Muscle of arm (tissue), 12 donors: ENCODE measurements around the gene SNPH. TPM values are rescaled to one million over a fixed set of nuclear protein-coding genes. Genes with fewer than 3 reads are reported as not detected.
"Not testable (repeated sequence)": the region's sequence is repeated elsewhere in the genome, so short reads cannot be mapped to it uniquely, and the experiment has no call there.

Source experiments
- DNase-seq: peaks from one replicate; pipeline ENCODE4 v3.0.0-alpha.2; 2013
- polyA plus RNA-seq, 12 donors: library from polyadenylated mRNA; unstranded; fragments of 120-200 nt; gene quantifications; one replicate each; pipeline ENCODE4 v1.2.1, GENCODE V29; 2013; ENCODE audit not compliant: insufficient read length in 12 of 12

The SNPH gene
- polyA plus RNA-seq, 12 donors: 3.7 to 10.4 (median 5.4) TPM; not detected in 1

- no peak for DNase-seq
Measured at GRCh38 chr20:1335961-1336698, 70.0 kb downstream of the SNPH start.

GRCh38 chr20:1336699-1337367 lies 70.7 kb downstream of the SNPH start:
- no peak for DNase-seq

- no peak for DNase-seq
Measured at GRCh38 chr20:1337441-1337840, 71.3 kb downstream of the SNPH start.

GRCh38 chr20:1338096-1338495 lies 72.0 kb downstream of the SNPH start:
- no peak for DNase-seq

GRCh38 chr20:1338801-1339200 lies 72.7 kb downstream of the SNPH start:
- DNase-seq: no peak

DNA sequence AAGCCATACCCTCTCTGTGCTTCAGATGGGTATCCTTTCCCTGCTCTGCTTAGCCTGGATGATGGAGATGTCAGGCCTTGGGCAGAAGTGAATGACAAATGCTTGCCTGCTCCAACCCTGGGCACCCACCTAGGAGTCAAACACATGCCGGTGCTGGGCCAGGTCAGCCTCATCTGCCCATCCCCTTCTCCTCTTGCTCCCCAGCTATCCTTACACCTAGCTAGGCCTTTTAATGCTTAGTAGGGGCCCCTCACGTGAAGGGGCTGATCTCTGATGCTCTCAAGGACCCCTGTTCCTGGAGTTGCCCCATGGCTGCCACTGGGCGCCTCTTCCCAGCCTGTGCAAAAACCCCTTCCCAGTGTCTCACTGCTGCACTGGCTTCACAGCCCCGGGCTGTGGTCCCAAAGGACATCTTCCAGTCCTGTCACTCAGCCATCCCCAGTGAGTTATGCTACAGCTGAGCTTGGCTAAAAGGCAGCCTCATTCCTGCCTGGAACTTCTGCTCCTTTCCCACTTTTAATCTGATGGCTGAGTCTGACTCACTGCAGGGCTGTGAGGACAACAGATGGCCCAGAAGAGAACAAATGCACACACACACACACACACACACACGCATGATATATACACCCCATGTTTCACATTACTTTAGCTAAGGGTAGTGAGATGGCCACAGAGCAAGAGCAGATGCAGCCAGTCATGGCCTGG lies 75.6 kb downstream of the SNPH start:
- no peak for DNase-seq

DNA sequence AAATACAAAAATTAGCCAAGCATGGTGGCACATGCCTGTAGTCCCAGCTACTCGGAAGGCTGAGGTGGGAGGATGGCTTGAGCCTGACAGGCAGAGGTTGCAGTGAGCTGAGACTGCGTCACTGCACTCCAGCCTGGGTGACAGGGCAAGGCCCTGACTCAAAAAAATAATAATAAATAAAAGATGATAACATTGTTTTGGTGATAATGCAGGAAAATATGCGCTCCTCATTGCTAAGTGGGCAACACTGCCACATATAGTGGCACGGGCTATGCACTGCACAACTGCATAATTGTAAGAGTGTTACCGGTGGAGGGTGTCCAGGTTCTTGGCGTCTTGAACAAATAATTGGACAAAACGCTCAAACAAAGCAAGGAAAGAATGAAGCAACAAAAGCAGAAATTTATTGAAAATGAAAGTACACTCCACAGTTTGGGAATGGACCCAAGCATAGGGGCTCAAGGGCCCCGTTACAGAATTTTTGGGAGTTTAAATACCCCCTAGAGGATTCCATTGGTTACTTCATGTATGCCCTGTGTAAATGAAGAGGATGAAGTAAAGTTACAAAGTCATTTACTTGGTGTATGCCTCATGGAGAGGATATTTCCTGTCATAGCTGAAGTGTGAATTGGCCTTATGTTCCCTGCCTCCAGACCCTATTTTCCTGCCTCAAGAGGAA lies 77.5 kb downstream of the SNPH start:
- not testable (repeated sequence) for DNase-seq

DNA sequence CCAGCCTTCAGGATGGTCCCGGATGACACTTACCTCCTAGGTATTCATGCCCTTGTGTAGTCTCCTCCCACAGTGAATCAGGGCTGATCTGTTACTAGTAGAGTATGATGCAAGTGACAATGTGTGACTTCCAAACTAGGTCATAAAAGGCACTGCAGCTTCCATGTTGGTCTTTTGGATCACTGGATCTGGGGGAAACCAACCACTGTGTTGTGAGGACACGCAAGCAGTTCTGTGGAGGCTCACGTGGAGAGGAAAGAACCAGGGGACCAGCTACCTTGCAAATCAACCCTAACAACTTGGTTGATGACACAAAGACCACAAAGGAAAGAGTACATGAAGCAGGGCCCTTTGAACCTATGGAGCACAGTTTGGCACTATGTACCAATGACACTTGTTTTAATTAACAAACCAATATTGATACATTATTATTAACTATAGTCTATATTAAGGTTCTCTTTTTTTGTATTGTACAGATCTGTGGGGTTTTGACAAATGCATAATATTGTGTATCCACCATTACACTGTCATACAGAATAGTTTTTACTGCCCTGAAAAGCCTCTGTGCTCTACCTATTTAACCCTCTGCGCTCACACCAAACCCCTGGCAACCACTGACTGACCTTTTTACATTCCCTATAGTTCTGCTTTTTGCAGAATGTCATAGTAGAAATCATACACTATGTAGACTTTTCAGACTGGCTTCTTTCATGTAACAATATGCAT lies 79.1 kb downstream of the SNPH start:
- DNase-seq: no peak

- DNase-seq: no peak
Measured at GRCh38 chr20:1345756-1346093, 79.6 kb downstream of the SNPH start.

DNA sequence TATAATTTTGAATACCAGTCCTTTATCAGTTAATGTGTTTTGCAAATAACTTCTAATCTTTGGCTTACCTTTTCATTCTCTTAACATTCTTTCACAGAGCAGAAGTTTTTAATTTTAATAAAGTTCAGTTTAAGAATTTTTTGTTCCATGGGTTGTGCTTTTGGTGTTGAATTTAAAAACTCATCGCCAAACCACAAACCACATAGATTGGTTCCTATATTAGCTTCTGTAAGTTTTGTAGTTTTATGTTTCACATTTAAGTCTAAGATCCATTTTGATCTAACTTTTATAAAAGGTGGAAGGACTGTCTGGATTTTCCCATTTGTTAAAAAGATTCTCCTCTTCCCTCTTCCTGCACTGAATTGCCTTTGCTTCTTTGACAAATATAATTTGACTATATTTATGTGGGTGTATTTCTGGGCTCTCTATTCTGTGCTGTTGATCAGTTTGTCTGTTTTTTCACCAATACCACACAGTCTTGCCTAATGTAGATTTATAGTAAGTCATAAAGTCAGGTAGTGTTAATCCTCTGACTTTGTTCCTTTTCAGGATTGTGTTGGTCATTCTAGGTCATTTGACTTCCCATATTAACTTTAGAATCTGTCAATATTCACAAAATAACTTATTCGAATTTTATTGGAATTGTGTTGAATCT lies 80.3 kb downstream of the SNPH start:
- no peak for DNase-seq

DNA sequence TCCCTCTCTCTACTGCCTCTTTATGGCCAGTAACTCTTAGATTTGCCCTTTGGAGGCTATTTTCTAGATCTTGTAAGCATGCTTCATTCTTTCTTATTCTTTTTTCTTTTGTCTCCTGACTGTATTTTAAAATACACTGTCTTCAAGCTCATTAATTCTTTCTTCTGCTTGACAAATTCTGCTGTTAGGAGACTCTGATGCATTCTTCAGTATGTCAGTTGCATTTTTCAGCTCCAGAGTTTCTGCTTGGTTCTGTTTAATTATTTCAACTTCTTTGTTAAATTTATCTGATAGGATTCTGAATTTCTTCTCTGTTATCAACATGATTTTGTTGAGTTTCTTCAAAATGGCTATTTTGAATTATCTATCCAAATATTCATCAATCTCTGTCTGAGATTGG lies 87.9 kb downstream of the SNPH start:
- DNase-seq: no peak

GRCh38 chr20:1357921-1358671 lies 92.0 kb downstream of the SNPH start:
- no peak for DNase-seq

Other genes with a start within 250 kb of the SNPH start
- gene PSMF1, start 147.7 kb upstream of the SNPH start, polyA plus RNA-seq: 100 to 1,000 TPM in 4 of 12 donors, 10 to 100 TPM in 7, not detected in 1; 79.8 to 144 (median 96.1) TPM
- gene TMEM74B, start 81.3 kb upstream of the SNPH start, polyA plus RNA-seq: 1 to 10 TPM in 10 of 12 donors, not detected in 2; 1.7 to 6.1 (median 3.2) TPM
- gene C20orf202, start 62.8 kb upstream of the SNPH start, polyA plus RNA-seq: under 1 TPM in 10 of 12 donors, not detected in 2; 0.23 to 0.63 (median 0.47) TPM
- under 1 TPM in 2 of 12 donors, not detected in 10; 0.13 to 0.15 TPM for gene RAD21L1, start 40.2 kb upstream of the SNPH start, polyA plus RNA-seq
- gene SDCBP2, start 62.8 kb downstream of the SNPH start, polyA plus RNA-seq: 1 to 10 TPM in 11 of 12 donors, not detected in 1; 1.3 to 8.0 (median 1.8) TPM
- 100 to 1,000 TPM; 235 to 628 (median 298) TPM for gene FKBP1A, start 126.8 kb downstream of the SNPH start, polyA plus RNA-seq
- gene NSFL1C, start 200.6 kb downstream of the SNPH start, polyA plus RNA-seq: 10 to 100 TPM in 11 of 12 donors, not detected in 1; 61.3 to 75.1 (median 66.6) TPM
- 1 to 10 TPM in 9 of 12 donors, under 1 TPM in 1, not detected in 2; 0.84 to 4.1 (median 1.5) TPM for gene SIRPB2, start 225.1 kb downstream of the SNPH start, polyA plus RNA-seq